Measurements from ENCODE around the gene KCTD14. TPM values are rescaled to one million over a fixed set of nuclear protein-coding genes. Genes with fewer than 3 reads are reported as not detected.
A peak's percentile ranks its signal among the peaks of the same experiment; 100 is the strongest.

The KCTD14 gene, protein sequence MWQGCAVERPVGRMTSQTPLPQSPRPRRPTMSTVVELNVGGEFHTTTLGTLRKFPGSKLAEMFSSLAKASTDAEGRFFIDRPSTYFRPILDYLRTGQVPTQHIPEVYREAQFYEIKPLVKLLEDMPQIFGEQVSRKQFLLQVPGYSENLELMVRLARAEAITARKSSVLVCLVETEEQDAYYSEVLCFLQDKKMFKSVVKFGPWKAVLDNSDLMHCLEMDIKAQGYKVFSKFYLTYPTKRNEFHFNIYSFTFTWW
- total RNA-seq, result 10 to 100 TPM; 11.6 to 23.7 (median 14.4) TPM

- no peaks in the 10 kb centered on the region for H3K27me3 ChIP-seq
- H3K27ac ChIP-seq, result peak within 1 kb of the TSS; percentile 68 to 86 (median 86)
- H3K36me3 ChIP-seq, result no peaks in the 10 kb centered on the region
- 2 to 7% methylated on average over 27 to 31 of the region's 37 CpGs for WGBS, 2 donors
- H3K4me3 ChIP-seq (replicated peaks in 1 of 3), result peak within 1 kb of the TSS in 2 of 3 donors; percentile 29 to 43
- peak; percentile 42 to 81 for TF ChIP-seq POLR2A (IDR thresholded peaks at IDR 0.05)
- TF ChIP-seq CTCF (IDR thresholded peaks at IDR 0.05), result peak in 1 of 6 experiments; percentile 15
- no peaks in the 10 kb centered on the region for H3K9me3 ChIP-seq
- peaks cover 9 to 26% of the 10 kb centered on the region in 2 donors for H3K4me1 ChIP-seq
- intact Hi-C loops (cut with DNase I), result no loop called here
- DNase-seq, result peak; percentile 90 to 91
Measured at GRCh38 chr11:78022397-78023396, at the start of gene KCTD14. KCTD14 (minus strand) TSS chr11:78023276; CDS start chr11:78023249, 27 bp downstream.

DNA sequence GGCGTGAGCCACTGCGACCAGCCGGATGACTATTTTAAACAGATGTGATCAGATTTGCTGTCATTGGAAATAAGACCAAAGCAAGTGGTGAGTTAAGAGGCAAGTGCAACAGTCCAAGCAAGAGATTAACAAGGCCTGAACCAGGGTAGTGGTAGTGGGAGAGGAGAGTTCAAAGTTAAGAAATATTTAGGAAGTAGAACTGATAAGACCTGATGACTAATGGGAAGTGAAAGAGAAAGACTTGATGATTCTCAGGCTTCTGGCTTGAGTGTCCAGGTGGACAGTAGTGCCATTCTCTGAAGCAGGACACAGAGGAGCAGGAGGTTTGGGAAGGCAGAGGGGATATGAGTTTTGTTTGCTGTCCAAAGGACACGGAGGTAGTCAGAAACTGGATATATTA is 49.4 kb upstream of the KCTD14 start:
- TF ChIP-seq CTCF (IDR thresholded peaks at IDR 0.05) (no peak), POLR2A (IDR thresholded peaks at IDR 0.05) (no peak)
- peaks cover 20 to 62% of the 10 kb centered on the region in 2 donors for H3K4me1 ChIP-seq
- H3K27me3 ChIP-seq, result no peaks in the 10 kb centered on the region
- H3K9me3 ChIP-seq, result no peaks in the 10 kb centered on the region
- no peak for DNase-seq
- peaks cover 3 to 6% of the 10 kb centered on the region in 2 donors for H3K36me3 ChIP-seq
- no peak overlapping the region for H3K27ac ChIP-seq
- no peak overlapping the region for H3K4me3 ChIP-seq (replicated peaks in 1 of 3)
- WGBS, 2 donors, result 94 to 97% methylated on average over 4 of the region's 4 CpGs
- intact Hi-C loops (cut with DNase I), result no loop called here

DNA sequence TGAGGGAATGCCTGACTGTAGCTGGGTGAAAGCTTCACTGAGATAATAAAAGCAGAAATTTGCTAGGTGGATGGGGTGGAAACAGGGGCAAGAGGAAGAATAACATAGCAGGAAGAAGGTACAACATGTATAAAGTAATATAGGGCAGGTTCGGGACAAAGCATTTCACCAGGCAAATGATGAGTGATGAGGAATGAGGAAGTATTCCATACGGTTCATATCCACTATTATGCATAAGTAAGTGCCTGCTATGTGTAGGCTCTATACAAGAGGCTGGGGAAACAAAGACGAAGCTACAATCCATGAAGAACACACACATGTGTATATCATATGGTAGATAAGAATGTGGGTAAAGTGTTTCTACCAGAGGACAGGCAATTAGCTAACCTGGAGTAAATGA is 48.6 kb upstream of the KCTD14 start:
- Histone ChIP-seq H3K4me1 (peaks cover 12 to 56% of the 10 kb centered on the region in 2 donors), H3K4me3 (replicated peaks in 1 of 3) (no peak overlapping the region), H3K27me3 (no peaks in the 10 kb centered on the region), H3K36me3 (peaks cover 6 to 8% of the 10 kb centered on the region in 2 donors), H3K9me3 (no peaks in the 10 kb centered on the region), H3K27ac (peak overlapping the region in 1 of 3 donors; percentile 16)
- 80 to 84% methylated on average over 3 of the region's 3 CpGs for WGBS, 2 donors
- intact Hi-C loops (cut with DNase I), result no loop called here
- TF ChIP-seq POLR2A (IDR thresholded peaks at IDR 0.05) (no peak), CTCF (IDR thresholded peaks at IDR 0.05) (no peak)
- DNase-seq, result no peak

GRCh38 chr11:78070621-78071020 is 47.5 kb upstream of the KCTD14 start:
- no peaks in the 10 kb centered on the region for H3K27me3 ChIP-seq
- DNase-seq, result peak; percentile 74 to 75
- H3K9me3 ChIP-seq, result no peaks in the 10 kb centered on the region
- TF ChIP-seq CTCF (IDR thresholded peaks at IDR 0.05) (no peak), POLR2A (IDR thresholded peaks at IDR 0.05) (peak in 1 of 2 donors; percentile 10)
- peaks cover 6 to 8% of the 10 kb centered on the region in 2 donors for H3K36me3 ChIP-seq
- H3K4me3 ChIP-seq (replicated peaks in 1 of 3), result no peak overlapping the region
- intact Hi-C loops (cut with DNase I), result no loop called here
- peaks cover 9 to 48% of the 10 kb centered on the region in 2 donors for H3K4me1 ChIP-seq
- peak overlapping the region in 2 of 3 donors; percentile 16 to 79 for H3K27ac ChIP-seq
- WGBS, 2 donors, result 36 to 49% methylated on average over 2 of the region's 2 CpGs
